Gastrocnemius medialis (tissue), 4 donors: ENCODE data around the gene LORICRIN. TPM values are rescaled to one million over a fixed set of nuclear protein-coding genes. Genes with fewer than 3 reads are reported as not detected.
A peak's percentile ranks its signal among the peaks of the same experiment; 100 is the strongest.
"Not testable (repeated sequence)": the region's sequence is repeated elsewhere in the genome, so short reads cannot be mapped to it uniquely, and the experiment has no call there.

Experiments used
- ATAC-seq, 2 donors: fragments of 150-250 bp; one replicate each; pipeline ENCODE4 v1.9.1; 2016
- DNase-seq, 2 donors: peaks; one replicate each; pipeline ENCODE4 v3.0.0-alpha.2; 2019
- H3K27ac ChIP-seq, 4 donors: fragments of 200-600 bp; sonication (generic); 1 replicate in 1 of 4; 2 replicates in 3 of 4; pipeline ENCODE4 v1.5.1; 2016 to 2018; ENCODE audit warnings: mild to moderate bottlenecking in 2 of 4, moderate library complexity in 1 of 4
- H3K27me3 ChIP-seq, 3 donors: fragments of 200-600 bp; sonication (generic) in 2 of 3; 1 replicate in 1 of 3; 2 replicates in 2 of 3; pipeline versions ENCODE4 v1.5.1 to v1.6.0; 2016 to 2019; ENCODE audit warnings: mild to moderate bottlenecking in 1 of 3, moderate library complexity in 1 of 3
- H3K36me3 ChIP-seq, 2 donors: fragments of 200-600 bp; sonication (generic) in 1 of 2; one replicate each; pipeline ENCODE4 v1.5.1; 2017 to 2018
- H3K4me1 ChIP-seq, 2 donors: fragments of 200-600 bp; sonication (generic) in 1 of 2; one replicate each; pipeline ENCODE4 v1.5.1; 2016 to 2017; ENCODE audit warnings: mild to moderate bottlenecking in 2 of 2
- H3K4me3 ChIP-seq, 4 donors: fragments of 200-600 bp; sonication (generic) in 3 of 4; 1 replicate in 1 of 4; 2 replicates in 3 of 4; pipeline ENCODE4 v1.5.1; 2016 to 2019; ENCODE audit warnings: mild to moderate bottlenecking in 2 of 4
- H3K9me3 ChIP-seq, 3 donors: fragments of 200-600 bp; sonication (generic) in 2 of 3; 1 replicate in 1 of 3; 2 replicates in 2 of 3; pipeline ENCODE4 v1.5.1; 2016 to 2019
- POLR2A ChIP-seq, 2 donors: fragments of 450-650 bp; IDR thresholded peaks; one replicate each; pipeline ENCODE4 v1.6.1; 2017; ENCODE audit warnings: antibody characterized with exemption in 2 of 2, mild to moderate bottlenecking in 2 of 2, moderate library complexity in 2 of 2
- in situ Hi-C, 4 donors: fragments of 200-750 bp; cut with MboI; loops; one replicate each; pipeline versions ENCODE4 v1.15.0 to v1.8.0; 2017; ENCODE audit warnings: low sequenced_read_pairs in 4 of 4
- intact Hi-C: fragments of 100-400 bp; cut with DNase I; formaldehyde crosslinking; loops from one replicate; pipeline ENCODE4 v1.15.1; 2023; ENCODE audit warnings: low total_unique reads
- total RNA-seq, 4 donors: library from RNA; depleted of rRNA; stranded (reverse); fragments of >200 nt; gene quantifications; one replicate each; pipeline versions ENCODE4 v1.1.0 to v1.2.3, GENCODE V29; 2016
- TF ChIP-seq, protein P1 (sequence below), 5 experiments: fragments of 450-650 bp in 3 of 5; fragments of 200-600 bp in 2 of 5; sonication (generic) in 2 of 5; IDR thresholded peaks in 4 of 5; conservative IDR thresholded peaks in 1 of 5; 1 replicate in 4 of 5; 2 replicates in 1 of 5; pipeline ENCODE4 v1.5.1; 2016 to 2019; ENCODE audit warnings: antibody characterized with exemption in 5 of 5, mild to moderate bottlenecking in 3 of 5, moderate library complexity in 3 of 5

Gene LORICRIN
- total RNA-seq, 4 donors from 2014 or later, result not detected

DNA sequence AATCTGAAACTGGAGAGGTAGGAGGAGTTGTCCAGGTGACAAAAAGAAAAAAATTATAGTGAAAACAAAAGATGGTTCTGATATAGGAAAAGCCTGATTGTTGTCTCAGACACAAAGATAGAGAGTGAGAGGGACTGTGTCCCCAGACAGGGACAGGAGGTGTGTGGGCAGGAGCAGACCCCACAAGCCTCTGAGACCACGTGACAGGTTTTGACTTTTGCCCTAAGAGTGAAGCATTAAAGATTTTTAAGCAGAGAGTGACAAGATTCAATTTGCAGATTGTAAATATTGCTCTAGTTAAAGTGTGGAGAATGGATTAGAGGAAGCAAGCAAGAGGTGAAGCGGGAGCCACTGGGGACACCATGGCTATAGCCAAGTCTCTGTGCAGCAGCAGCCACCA lies 31.7 kb upstream of the LORICRIN start:
- no peaks in the 10 kb centered on the region for H3K36me3 ChIP-seq

DNA sequence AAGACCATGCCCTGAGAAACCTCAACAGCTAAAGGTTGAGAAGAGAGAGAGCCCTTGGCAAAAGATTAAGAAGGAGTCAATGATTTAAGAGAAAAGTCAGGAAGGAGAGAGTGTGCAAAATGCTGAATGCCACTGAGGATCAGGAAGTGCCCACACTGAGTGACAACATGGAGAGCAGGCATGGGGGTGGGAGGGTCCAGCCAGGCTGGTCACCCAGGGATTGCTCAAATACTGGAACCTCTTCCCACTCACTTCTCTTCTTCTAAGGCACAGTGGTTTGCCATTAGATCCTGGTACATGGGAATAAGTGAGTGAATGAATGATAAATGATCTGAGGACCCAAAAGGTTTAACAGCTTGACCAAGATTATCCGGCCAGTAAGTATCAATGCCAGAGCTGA lies 31.0 kb upstream of the LORICRIN start:
- peaks cover 0 to 6% (median 0%) of the 10 kb centered on the region in 3 donors for H3K27me3 ChIP-seq
- no peak overlapping the region for H3K4me3 ChIP-seq
- H3K36me3 ChIP-seq, result no peaks in the 10 kb centered on the region
- TF ChIP-seq, protein P1, sequence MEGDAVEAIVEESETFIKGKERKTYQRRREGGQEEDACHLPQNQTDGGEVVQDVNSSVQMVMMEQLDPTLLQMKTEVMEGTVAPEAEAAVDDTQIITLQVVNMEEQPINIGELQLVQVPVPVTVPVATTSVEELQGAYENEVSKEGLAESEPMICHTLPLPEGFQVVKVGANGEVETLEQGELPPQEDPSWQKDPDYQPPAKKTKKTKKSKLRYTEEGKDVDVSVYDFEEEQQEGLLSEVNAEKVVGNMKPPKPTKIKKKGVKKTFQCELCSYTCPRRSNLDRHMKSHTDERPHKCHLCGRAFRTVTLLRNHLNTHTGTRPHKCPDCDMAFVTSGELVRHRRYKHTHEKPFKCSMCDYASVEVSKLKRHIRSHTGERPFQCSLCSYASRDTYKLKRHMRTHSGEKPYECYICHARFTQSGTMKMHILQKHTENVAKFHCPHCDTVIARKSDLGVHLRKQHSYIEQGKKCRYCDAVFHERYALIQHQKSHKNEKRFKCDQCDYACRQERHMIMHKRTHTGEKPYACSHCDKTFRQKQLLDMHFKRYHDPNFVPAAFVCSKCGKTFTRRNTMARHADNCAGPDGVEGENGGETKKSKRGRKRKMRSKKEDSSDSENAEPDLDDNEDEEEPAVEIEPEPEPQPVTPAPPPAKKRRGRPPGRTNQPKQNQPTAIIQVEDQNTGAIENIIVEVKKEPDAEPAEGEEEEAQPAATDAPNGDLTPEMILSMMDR (IDR thresholded peaks at IDR 0.05 in 4 of 5, conservative IDR thresholded peaks at IDR 0.05 in 1 of 5), result no peak
- TF ChIP-seq POLR2A (IDR thresholded peaks at IDR 0.05), result no peak
- H3K4me1 ChIP-seq, result no peaks in the 10 kb centered on the region
- in situ Hi-C loops, result no loop called here
- no peak for ATAC-seq
- H3K9me3 ChIP-seq, result no peaks in the 10 kb centered on the region
- DNase-seq, result no peak
- intact Hi-C loops, result no loop called here
- H3K27ac ChIP-seq, result no peak overlapping the region

More for the DNA sequence above, 31.7 kb upstream of the LORICRIN start:
- intact Hi-C loops, result no loop called here
- DNase-seq (no peak), ATAC-seq (no peak)
- Histone ChIP-seq H3K27ac (no peak overlapping the region), H3K9me3 (no peaks in the 10 kb centered on the region), H3K27me3 (peaks cover 0 to 6% (median 0%) of the 10 kb centered on the region in 3 donors), H3K4me1 (no peaks in the 10 kb centered on the region), H3K4me3 (no peak overlapping the region)
- TF ChIP-seq POLR2A (IDR thresholded peaks at IDR 0.05), result no peak
- TF ChIP-seq, protein P1 (IDR thresholded peaks at IDR 0.05 in 4 of 5, conservative IDR thresholded peaks at IDR 0.05 in 1 of 5), result no peak
- in situ Hi-C loops, result no loop called here

DNA sequence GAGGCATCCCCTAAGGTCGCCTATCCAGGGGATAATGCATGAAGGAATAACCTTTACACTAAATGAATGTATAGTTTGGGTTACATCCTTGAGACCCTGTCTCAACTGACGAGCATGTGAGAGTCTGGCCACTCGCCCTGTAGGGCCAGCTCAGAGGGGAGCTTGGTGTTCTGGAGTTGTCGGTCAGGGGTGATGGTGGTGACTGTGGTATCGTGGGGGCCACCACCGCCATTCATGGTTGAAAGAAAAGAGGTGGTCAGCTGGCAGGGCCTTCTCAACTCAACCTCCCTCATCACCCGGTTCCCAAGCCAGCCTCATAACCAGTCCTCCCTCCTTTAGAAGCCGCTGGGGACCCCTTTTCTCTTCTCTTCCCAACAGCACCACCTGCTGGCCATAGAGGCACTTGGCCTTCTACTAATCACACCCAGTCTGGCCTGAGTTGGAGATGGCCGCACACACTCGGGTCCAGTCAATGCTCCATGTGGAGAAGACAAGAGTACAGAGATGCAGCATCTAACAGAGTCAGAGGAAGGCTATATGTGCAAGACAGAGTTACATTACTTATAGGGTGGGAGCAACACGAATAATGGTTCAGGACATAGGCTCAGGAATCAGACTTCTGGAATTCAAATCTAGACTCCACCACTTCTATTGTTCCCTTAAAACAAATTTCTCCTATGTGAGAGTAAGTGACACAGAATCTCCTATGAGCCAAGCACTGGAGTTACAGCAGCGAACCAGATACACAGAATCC lies 30.2 kb upstream of the LORICRIN start:
- intact Hi-C loops, H3K36me3 ChIP-seq, H3K4me3 ChIP-seq, H3K4me1 ChIP-seq, ATAC-seq, DNase-seq, H3K9me3 ChIP-seq, in situ Hi-C loops, H3K27me3 ChIP-seq, H3K27ac ChIP-seq: not testable (repeated sequence)
- TF ChIP-seq, protein P1 (IDR thresholded peaks at IDR 0.05 in 4 of 5, conservative IDR thresholded peaks at IDR 0.05 in 1 of 5), result peak in 1 of 5 experiments; percentile 26

DNA sequence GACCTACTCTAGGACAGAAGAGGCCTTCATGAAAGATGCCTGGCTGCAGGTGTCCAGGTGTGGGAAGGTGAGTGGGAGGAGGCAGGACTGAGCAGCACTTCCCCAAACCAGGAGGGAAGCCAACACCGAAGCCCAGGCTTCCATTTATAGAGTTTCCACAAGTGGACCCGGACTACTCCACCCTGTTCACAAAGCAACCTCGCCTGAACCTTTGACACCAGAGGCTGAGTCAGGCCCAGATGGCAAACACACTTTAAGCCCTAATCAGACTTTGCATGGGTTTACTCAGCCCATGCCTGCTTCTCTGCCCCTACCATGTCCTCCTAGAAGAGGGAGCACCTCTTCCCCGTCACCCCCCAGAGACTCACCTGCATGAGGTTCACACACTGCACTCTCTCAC lies 28.1 kb upstream of the LORICRIN start:
- no peak for TF ChIP-seq POLR2A (IDR thresholded peaks at IDR 0.05)
- TF ChIP-seq, protein P1 (IDR thresholded peaks at IDR 0.05 in 4 of 5, conservative IDR thresholded peaks at IDR 0.05 in 1 of 5), result no peak
- Histone ChIP-seq H3K36me3 (no peaks in the 10 kb centered on the region), H3K4me3 (no peak overlapping the region), H3K27ac (no peak overlapping the region), H3K9me3 (no peaks in the 10 kb centered on the region), H3K4me1 (no peaks in the 10 kb centered on the region), H3K27me3 (peaks cover 0 to 6% (median 0%) of the 10 kb centered on the region in 3 donors)
- DNase-seq (no peak), ATAC-seq (no peak)
- in situ Hi-C loops, result no loop called here
- intact Hi-C loops, result no loop called here
